ENCODE results near the gene KANK3. TPM values are rescaled to one million over a fixed set of nuclear protein-coding genes. Genes with fewer than 3 reads are reported as not detected.

Gene KANK3
- total and polyA plus RNA-seq, 9 of the 15 experiments (the other 6 are each of a cell fraction or from before 2014, with no cell fraction given): 0.03 to 0.40 (median 0.08) TPM; not detected in 6

DNA sequence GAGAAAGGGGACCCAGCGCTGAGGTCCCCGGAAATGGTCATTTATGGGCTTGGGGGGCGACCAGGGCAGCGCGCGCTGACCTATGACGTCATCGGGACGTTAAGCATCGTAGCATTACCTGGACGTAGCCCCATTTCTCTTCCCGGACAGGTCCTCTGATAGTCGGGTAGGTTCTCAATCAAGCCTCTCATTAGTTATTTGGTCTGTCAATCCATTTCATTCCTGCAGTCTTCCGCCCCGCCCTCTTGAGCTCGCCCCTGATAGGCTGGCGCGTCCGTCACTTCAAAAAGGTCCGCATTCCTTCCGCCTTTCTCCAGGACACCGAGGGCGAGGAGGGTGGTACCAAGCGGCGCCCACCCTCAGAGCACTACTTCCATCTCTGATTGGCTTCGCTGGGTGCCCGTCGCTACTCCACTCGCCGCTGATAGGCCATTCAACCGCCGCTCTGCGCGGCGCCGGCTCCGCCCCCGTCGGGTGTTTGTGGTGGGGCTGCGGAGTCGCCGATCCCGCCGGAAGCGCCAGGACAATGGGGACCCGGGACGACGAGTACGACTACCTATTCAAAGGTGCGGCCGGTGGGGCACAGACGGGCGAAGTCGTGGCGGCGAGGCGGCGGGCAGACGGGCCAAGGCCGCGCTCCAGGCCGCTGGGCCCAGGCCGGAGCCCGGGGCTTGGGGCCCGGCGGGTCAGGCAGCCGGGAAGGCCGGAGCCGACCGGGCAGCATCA is 47.0 kb upstream of the KANK3 start, which contains the start of gene RAB11B (continued):
- TF ChIP-seq, protein P1, sequence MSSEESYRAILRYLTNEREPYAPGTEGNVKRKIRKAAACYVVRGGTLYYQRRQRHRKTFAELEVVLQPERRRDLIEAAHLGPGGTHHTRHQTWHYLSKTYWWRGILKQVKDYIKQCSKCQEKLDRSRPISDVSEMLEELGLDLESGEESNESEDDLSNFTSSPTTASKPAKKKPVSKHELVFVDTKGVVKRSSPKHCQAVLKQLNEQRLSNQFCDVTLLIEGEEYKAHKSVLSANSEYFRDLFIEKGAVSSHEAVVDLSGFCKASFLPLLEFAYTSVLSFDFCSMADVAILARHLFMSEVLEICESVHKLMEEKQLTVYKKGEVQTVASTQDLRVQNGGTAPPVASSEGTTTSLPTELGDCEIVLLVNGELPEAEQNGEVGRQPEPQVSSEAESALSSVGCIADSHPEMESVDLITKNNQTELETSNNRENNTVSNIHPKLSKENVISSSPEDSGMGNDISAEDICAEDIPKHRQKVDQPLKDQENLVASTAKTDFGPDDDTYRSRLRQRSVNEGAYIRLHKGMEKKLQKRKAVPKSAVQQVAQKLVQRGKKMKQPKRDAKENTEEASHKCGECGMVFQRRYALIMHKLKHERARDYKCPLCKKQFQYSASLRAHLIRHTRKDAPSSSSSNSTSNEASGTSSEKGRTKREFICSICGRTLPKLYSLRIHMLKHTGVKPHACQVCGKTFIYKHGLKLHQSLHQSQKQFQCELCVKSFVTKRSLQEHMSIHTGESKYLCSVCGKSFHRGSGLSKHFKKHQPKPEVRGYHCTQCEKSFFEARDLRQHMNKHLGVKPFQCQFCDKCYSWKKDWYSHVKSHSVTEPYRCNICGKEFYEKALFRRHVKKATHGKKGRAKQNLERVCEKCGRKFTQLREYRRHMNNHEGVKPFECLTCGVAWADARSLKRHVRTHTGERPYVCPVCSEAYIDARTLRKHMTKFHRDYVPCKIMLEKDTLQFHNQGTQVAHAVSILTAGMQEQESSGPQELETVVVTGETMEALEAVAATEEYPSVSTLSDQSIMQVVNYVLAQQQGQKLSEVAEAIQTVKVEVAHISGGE (CRISPR knock-in tag; IDR thresholded peaks at IDR 0.05): peak in 2 of 3 experiments; percentile 21 to 70; a peak in 2 of 6 replicates
- TF ChIP-seq CTBP1 (IDR thresholded peaks at IDR 0.05; ENCODE audit: borderline replicate concordance): peak; percentile 84
- peak; percentile 84 for TF ChIP-seq POLR2H (tag; IDR thresholded peaks at IDR 0.05; ENCODE audit: low read depth)
- TF ChIP-seq FOXM1 (IDR thresholded peaks at IDR 0.05; ENCODE audit: low read depth): peak; percentile 69; the same call in 1 of the 2 replicates
- TF ChIP-seq FOXM1 (CRISPR knock-in tag; IDR thresholded peaks at IDR 0.05; ENCODE audit: low read depth): no peak
- TF ChIP-seq, protein P2, sequence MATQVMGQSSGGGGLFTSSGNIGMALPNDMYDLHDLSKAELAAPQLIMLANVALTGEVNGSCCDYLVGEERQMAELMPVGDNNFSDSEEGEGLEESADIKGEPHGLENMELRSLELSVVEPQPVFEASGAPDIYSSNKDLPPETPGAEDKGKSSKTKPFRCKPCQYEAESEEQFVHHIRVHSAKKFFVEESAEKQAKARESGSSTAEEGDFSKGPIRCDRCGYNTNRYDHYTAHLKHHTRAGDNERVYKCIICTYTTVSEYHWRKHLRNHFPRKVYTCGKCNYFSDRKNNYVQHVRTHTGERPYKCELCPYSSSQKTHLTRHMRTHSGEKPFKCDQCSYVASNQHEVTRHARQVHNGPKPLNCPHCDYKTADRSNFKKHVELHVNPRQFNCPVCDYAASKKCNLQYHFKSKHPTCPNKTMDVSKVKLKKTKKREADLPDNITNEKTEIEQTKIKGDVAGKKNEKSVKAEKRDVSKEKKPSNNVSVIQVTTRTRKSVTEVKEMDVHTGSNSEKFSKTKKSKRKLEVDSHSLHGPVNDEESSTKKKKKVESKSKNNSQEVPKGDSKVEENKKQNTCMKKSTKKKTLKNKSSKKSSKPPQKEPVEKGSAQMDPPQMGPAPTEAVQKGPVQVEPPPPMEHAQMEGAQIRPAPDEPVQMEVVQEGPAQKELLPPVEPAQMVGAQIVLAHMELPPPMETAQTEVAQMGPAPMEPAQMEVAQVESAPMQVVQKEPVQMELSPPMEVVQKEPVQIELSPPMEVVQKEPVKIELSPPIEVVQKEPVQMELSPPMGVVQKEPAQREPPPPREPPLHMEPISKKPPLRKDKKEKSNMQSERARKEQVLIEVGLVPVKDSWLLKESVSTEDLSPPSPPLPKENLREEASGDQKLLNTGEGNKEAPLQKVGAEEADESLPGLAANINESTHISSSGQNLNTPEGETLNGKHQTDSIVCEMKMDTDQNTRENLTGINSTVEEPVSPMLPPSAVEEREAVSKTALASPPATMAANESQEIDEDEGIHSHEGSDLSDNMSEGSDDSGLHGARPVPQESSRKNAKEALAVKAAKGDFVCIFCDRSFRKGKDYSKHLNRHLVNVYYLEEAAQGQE (IDR thresholded peaks at IDR 0.05; ENCODE audit: borderline replicate concordance): no peak
- TF ChIP-seq, protein P2 (CRISPR knock-in tag; IDR thresholded peaks at IDR 0.05; ENCODE audit: low read depth): peak; percentile 63; the same call in 1 of the 2 replicates
- TF ChIP-seq, protein P3, sequence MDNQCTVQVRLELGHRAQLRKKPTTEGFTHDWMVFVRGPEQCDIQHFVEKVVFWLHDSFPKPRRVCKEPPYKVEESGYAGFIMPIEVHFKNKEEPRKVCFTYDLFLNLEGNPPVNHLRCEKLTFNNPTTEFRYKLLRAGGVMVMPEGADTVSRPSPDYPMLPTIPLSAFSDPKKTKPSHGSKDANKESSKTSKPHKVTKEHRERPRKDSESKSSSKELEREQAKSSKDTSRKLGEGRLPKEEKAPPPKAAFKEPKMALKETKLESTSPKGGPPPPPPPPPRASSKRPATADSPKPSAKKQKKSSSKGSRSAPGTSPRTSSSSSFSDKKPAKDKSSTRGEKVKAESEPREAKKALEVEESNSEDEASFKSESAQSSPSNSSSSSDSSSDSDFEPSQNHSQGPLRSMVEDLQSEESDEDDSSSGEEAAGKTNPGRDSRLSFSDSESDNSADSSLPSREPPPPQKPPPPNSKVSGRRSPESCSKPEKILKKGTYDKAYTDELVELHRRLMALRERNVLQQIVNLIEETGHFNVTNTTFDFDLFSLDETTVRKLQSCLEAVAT (IDR thresholded peaks at IDR 0.05): peak in 1 of 2 experiments; percentile 96; a peak in 2 of 4 replicates
- TF ChIP-seq RB1 (IDR thresholded peaks at IDR 0.05; ENCODE audit: low read depth): peak; percentile 95
- peak in 1 of 2 experiments; percentile 61; a peak in 1 of 4 replicates for TF ChIP-seq SIN3A (IDR thresholded peaks at IDR 0.05; ENCODE audit: borderline replicate concordance in 2 of 2, control insufficient read depth in 1 of 2, low read depth in 2 of 2, low read length in 2 of 2)

Data from K562 (cell line).